HepG2 (cell line): Measurements from ENCODE around the gene TRPC1. TPM values are rescaled to one million over a fixed set of nuclear protein-coding genes. Genes with fewer than 3 reads are reported as not detected.

Experiments used
- CREB1 ChIP-seq, 2 experiments: fragments of 450-650 bp in 1 of 2; IDR thresholded peaks; 2 replicates each; pipeline ENCODE4 v1.6.1; 2016 to 2017; ENCODE audit warnings: control low read depth in 1 of 2, mild to moderate bottlenecking in 1 of 2, missing compliant biosample characterization in 1 of 2, missing genetic modification characterization in 1 of 2
- CREM ChIP-seq, 2 experiments: sonication (generic) in 1 of 2; formaldehyde crosslinking in 1 of 2; IDR thresholded peaks; 2 replicates each; pipeline versions ENCODE4 v1.4.0 to v1.6.1; 2016 to 2020; ENCODE audit warnings: antibody characterized with exemption in 1 of 2, mild to moderate bottlenecking in 1 of 2, missing genetic modification reagents in 1 of 2
- GTF3A ChIP-seq: sonication (generic); formaldehyde crosslinking; conservative IDR thresholded peaks from 2 replicates; pipeline ENCODE4 v1.4.0; 2020; ENCODE audit warnings: mild to moderate bottlenecking, missing genetic modification reagents
- HHEX ChIP-seq: IDR thresholded peaks from 2 replicates; pipeline ENCODE4 v1.6.1; 2016; ENCODE audit warnings: control low read depth
- HNRNPL ChIP-seq: fragments of 200-400 bp; formaldehyde crosslinking; IDR thresholded peaks from 2 replicates; pipeline ENCODE4 v1.6.1; 2017; ENCODE audit warnings: mild to moderate bottlenecking, low read depth, low read length
- HOXA3 ChIP-seq: sonication (generic); formaldehyde crosslinking; IDR thresholded peaks from 2 replicates; pipeline ENCODE4 v1.5.0; 2020; ENCODE audit warnings: missing genetic modification reagents
- KDM4B ChIP-seq: sonication (generic); formaldehyde crosslinking; IDR thresholded peaks from 2 replicates; pipeline ENCODE4 v1.4.0; 2020; ENCODE audit warnings: missing genetic modification reagents
- MYC ChIP-seq: sonication (generic); formaldehyde crosslinking; IDR thresholded peaks from 2 replicates; pipeline ENCODE4 v1.9.0; 2021; ENCODE audit warnings: missing genetic modification reagents, borderline replicate concordance
- RERE ChIP-seq: IDR thresholded peaks from 2 replicates; pipeline ENCODE4 v1.6.1; 2016; ENCODE audit warnings: low read depth, missing genetic modification reagents, missing compliant biosample characterization
- RORA ChIP-seq: sonication (generic); formaldehyde crosslinking; IDR thresholded peaks from 2 replicates; pipeline ENCODE4 v1.5.0; 2020; ENCODE audit warnings: mild to moderate bottlenecking, missing genetic modification reagents, moderate library complexity
- SIX1 ChIP-seq: sonication (generic); formaldehyde crosslinking; IDR thresholded peaks from 2 replicates; pipeline ENCODE4 v1.4.0; 2020; ENCODE audit warnings: missing genetic modification reagents, borderline replicate concordance
- STAT5B ChIP-seq: sonication (generic); formaldehyde crosslinking; IDR thresholded peaks from 2 replicates; pipeline ENCODE4 v1.4.0; 2020; ENCODE audit warnings: missing genetic modification reagents
- ZNF354B ChIP-seq: sonication (generic); formaldehyde crosslinking; IDR thresholded peaks from 2 replicates; pipeline ENCODE4 v1.8.0; 2022; ENCODE audit warnings: mild to moderate bottlenecking, missing genetic modification reagents
- ZNF430 ChIP-seq: sonication (generic); formaldehyde crosslinking; IDR thresholded peaks from 2 replicates; pipeline ENCODE4 v1.9.0; 2021; ENCODE audit warnings: mild to moderate bottlenecking, missing genetic modification reagents
- ZNF616 ChIP-seq: sonication (generic); formaldehyde crosslinking; IDR thresholded peaks from 2 replicates; pipeline ENCODE4 v1.5.0; 2020; ENCODE audit warnings: low read depth, mild to moderate bottlenecking, missing genetic modification reagents
- ZNF670 ChIP-seq: sonication (generic); formaldehyde crosslinking; IDR thresholded peaks from 2 replicates; pipeline ENCODE4 v1.8.0; 2022; ENCODE audit warnings: mild to moderate bottlenecking, missing genetic modification reagents, borderline replicate concordance
- ZNF720 ChIP-seq: sonication (generic); formaldehyde crosslinking; IDR thresholded peaks from 2 replicates; pipeline ENCODE4 v1.4.0; 2020; ENCODE audit warnings: missing genetic modification reagents
- ZNF780A ChIP-seq: sonication (generic); formaldehyde crosslinking; IDR thresholded peaks from 2 replicates; pipeline ENCODE4 v1.8.0; 2022; ENCODE audit warnings: mild to moderate bottlenecking, missing genetic modification reagents, moderate library complexity
- polyA plus RNA-seq, 8 experiments: library from polyadenylated mRNA; depleted of rRNA in 3 of 8; stranded (reverse) in 7 of 8; unstranded in 1 of 8; fragments of >200 nt; fragmentation: Illumina TruSeq in 4 of 8; extraction: Trizol in 4 of 8; gene quantifications; 2 replicates each; pipeline versions ENCODE4 v1.2.1 to v1.2.3, GENCODE V29; 2011 to 2016; ENCODE audit warnings: low read depth in 4 of 8, missing spikeins in 1 of 8, mixed read lengths in 1 of 8; ENCODE audit not compliant: insufficient read depth in 1 of 8
- total RNA-seq, 5 experiments: library from RNA; depleted of rRNA; stranded (reverse); fragments of >200 nt; fragmentation: Illumina TruSeq; extraction: Trizol; gene quantifications; 2 replicates each; pipeline ENCODE4 v1.2.3, GENCODE V29; 2016; ENCODE audit warnings: low read depth in 1 of 5
- TF ChIP-seq, protein P1 (sequence below): sonication (generic); formaldehyde crosslinking; IDR thresholded peaks from 2 replicates; pipeline ENCODE4 v1.9.0; 2021; ENCODE audit warnings: missing genetic modification reagents, borderline replicate concordance

The TRPC1 gene
- total and polyA plus RNA-seq, 2 of the 13 experiments (the other 11 are each of a cell fraction or from before 2014, with no cell fraction given), result 10.8 to 13.1 TPM

DNA sequence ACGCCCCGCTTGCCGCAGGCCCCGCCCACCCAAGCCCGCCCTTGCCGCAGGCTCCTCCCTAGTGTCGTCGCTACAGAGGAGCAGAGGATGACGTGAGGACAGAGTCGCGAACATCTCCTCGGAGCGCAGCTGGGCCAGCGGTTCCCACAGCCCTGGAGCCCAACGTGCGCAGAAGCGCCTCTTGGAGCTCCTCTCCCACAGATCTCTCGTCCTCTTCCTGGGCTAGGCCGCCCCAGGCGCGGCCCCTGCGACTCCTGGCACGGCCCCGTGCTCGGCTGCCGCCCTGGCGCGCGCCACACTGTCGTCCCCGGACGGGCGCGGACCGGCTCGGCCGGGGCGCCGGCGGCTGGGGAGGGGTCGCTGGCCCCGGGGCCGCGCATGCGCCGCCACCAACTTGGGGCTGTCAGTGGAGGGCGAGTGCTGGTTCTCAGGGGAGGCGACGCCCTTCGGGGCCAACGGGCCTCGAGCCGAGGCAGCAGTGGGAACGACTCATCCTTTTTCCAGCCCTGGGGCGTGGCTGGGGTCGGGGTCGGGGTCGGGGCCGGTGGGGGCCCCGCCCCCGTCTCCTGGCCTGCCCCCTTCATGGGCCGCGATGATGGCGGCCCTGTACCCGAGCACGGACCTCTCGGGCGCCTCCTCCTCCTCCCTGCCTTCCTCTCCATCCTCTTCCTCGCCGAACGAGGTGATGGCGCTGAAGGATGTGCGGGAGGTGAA lies at the start of gene TRPC1 (continued):
- TF ChIP-seq KDM4B (CRISPR knock-in tag) (0 out of 2 replicates have a peak, but pooled peaks have one; percentile 57), ZNF720 (CRISPR knock-in tag) (no peak), ZNF780A (CRISPR knock-in tag) (no peak), ZNF616 (CRISPR knock-in tag) (no peak), CREM (IDR thresholded peaks at IDR 0.05) (no peak), CREM (CRISPR knock-in tag; IDR thresholded peaks at IDR 0.05) (no peak), SIX1 (CRISPR knock-in tag) (no peak), ZNF430 (peak; percentile 75; the same call in 1 of the 2 replicates), ZNF670 (CRISPR knock-in tag) (no peak), HOXA3 (CRISPR knock-in tag) (peak; percentile 62), HNRNPL (no peak), RERE (CRISPR knock-in tag) (no peak), RORA (CRISPR knock-in tag) (no peak), HHEX (CRISPR knock-in tag) (no peak), MYC (CRISPR knock-in tag) (no peak), ZNF354B (CRISPR knock-in tag) (peak; percentile 60; the same call in 1 of the 2 replicates), STAT5B (no peak), CREB1 (IDR thresholded peaks at IDR 0.05) (0 out of 2 replicates have a peak, but pooled peaks have one; percentile 9), CREB1 (CRISPR knock-in tag; IDR thresholded peaks at IDR 0.05) (no peak), GTF3A (CRISPR knock-in tag) (no peak)
- TF ChIP-seq, protein P1, sequence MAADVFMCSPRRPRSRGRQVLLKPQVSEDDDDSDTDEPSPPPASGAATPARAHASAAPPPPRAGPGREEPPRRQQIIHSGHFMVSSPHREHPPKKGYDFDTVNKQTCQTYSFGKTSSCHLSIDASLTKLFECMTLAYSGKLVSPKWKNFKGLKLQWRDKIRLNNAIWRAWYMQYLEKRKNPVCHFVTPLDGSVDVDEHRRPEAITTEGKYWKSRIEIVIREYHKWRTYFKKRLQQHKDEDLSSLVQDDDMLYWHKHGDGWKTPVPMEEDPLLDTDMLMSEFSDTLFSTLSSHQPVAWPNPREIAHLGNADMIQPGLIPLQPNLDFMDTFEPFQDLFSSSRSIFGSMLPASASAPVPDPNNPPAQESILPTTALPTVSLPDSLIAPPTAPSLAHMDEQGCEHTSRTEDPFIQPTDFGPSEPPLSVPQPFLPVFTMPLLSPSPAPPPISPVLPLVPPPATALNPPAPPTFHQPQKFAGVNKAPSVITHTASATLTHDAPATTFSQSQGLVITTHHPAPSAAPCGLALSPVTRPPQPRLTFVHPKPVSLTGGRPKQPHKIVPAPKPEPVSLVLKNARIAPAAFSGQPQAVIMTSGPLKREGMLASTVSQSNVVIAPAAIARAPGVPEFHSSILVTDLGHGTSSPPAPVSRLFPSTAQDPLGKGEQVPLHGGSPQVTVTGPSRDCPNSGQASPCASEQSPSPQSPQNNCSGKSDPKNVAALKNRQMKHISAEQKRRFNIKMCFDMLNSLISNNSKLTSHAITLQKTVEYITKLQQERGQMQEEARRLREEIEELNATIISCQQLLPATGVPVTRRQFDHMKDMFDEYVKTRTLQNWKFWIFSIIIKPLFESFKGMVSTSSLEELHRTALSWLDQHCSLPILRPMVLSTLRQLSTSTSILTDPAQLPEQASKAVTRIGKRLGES (CRISPR knock-in tag), result no peak
